Epithelial cell of proximal tubule (primary cell): ENCODE measurements around the gene COX5B. TPM values are rescaled to one million over a fixed set of nuclear protein-coding genes. Genes with fewer than 3 reads are reported as not detected.
A peak's percentile ranks its signal among the peaks of the same experiment; 100 is the strongest.

Source experiments
- DNase-seq: peaks from one replicate; pipeline ENCODE4 v3.0.0-alpha.2; 2011; ENCODE audit warnings: low read depth
- H3K4me3 ChIP-seq: 2 replicates; pipeline ENCODE4 v1.5.1; 2011; ENCODE audit warnings: low read depth, mild to moderate bottlenecking, low read length
- CTCF ChIP-seq: conservative IDR thresholded peaks from 2 replicates; pipeline ENCODE4 v1.5.1; 2012; ENCODE audit warnings: low read depth, mild to moderate bottlenecking, low read length
- total RNA-seq: library from RNA; depleted of rRNA; stranded (reverse); fragments of >200 nt; gene quantifications from 2 replicates; pipeline ENCODE4 v1.2.3, GENCODE V29; 2015

The COX5B gene
- total RNA-seq, 1 donor from 2014 or later, result 539 TPM

- H3K4me3 ChIP-seq, result no peak overlapping the region
- no peak for DNase-seq
- no peak for TF ChIP-seq CTCF
Measured at GRCh38 chr2:97691166-97691565, 45.3 kb downstream of the COX5B start.

GRCh38 chr2:97693476-97693875 lies 47.6 kb downstream of the COX5B start:
- no peak for DNase-seq
- H3K4me3 ChIP-seq, result no peak overlapping the region
- TF ChIP-seq CTCF, result no peak

- TF ChIP-seq CTCF, result no peak
- no peak for DNase-seq
Measured at GRCh38 chr2:97695744-97696143, 49.9 kb downstream of the COX5B start.

GRCh38 chr2:97697252-97698235 lies 51.7 kb downstream of the COX5B start:
- DNase-seq, result peak; percentile 39
- peak overlapping the region; percentile 5 for H3K4me3 ChIP-seq
- TF ChIP-seq CTCF, result peak; percentile 97

More at GRCh38 chr2:97695744-97696143, 49.9 kb downstream of the COX5B start:
- H3K4me3 ChIP-seq, result no peak overlapping the region

Other genes starting within 250 kb of the COX5B start
- 5.9 and 8.7 TPM in 2 replicates for gene ANKRD36B, start 56.2 kb upstream of the COX5B start, total RNA-seq
- gene ACTR1B, start 18.0 kb downstream of the COX5B start, total RNA-seq, result 35.8 and 50.6 TPM in 2 replicates
- gene C2orf92, start 23.7 kb downstream of the COX5B start, total RNA-seq, result 1.2 and 1.3 TPM in 2 replicates
- gene ZAP70, start 67.5 kb downstream of the COX5B start, total RNA-seq, result 0.14 TPM in 1 of 2 replicates, not detected in the other